Parathyroid adenoma (tissue), 2 donors: ENCODE data around the gene KRTAP2-3.
"Not testable (repeated sequence)": the region's sequence is repeated elsewhere in the genome, so short reads cannot be mapped to it uniquely, and the experiment has no call there.

Experiments used
- H2AFZ ChIP-seq: fragments of 300-600 bp; sonication (generic); one replicate; pipeline ENCODE4 v1.7.0; 2017; ENCODE audit warnings: antibody characterized with exemption, mild to moderate bottlenecking
- H3K27ac ChIP-seq: fragments of 300-600 bp; sonication (generic); one replicate; pipeline ENCODE4 v1.7.0; 2017
- H3K27me3 ChIP-seq: fragments of 300-600 bp; sonication (generic); one replicate; pipeline ENCODE4 v1.7.0; 2017; ENCODE audit warnings: low read length; ENCODE audit not compliant: control insufficient read depth, insufficient read depth
- H3K36me3 ChIP-seq: fragments of 300-600 bp; sonication (generic); one replicate; pipeline ENCODE4 v1.7.0; 2017; ENCODE audit warnings: low read length; ENCODE audit not compliant: control insufficient read depth, insufficient read depth
- H3K4me1 ChIP-seq: fragments of 300-600 bp; sonication (generic); one replicate; pipeline ENCODE4 v1.7.0; 2017; ENCODE audit warnings: control low read depth
- H3K4me2 ChIP-seq: fragments of 300-600 bp; sonication (generic); one replicate; pipeline ENCODE4 v1.7.0; 2017; ENCODE audit warnings: low read length
- H3K4me3 ChIP-seq: fragments of 300-600 bp; sonication (generic); one replicate; pipeline ENCODE4 v1.7.0; 2017; ENCODE audit warnings: low read depth, low read length
- H3K79me2 ChIP-seq: fragments of 300-600 bp; sonication (generic); one replicate; pipeline ENCODE4 v1.7.0; 2017; ENCODE audit warnings: control low read depth
- H3K9ac ChIP-seq: fragments of 300-600 bp; sonication (generic); one replicate; pipeline ENCODE4 v1.7.0; 2017; ENCODE audit warnings: mild to moderate bottlenecking
- H3K9me3 ChIP-seq: fragments of 300-600 bp; sonication (generic); one replicate; pipeline ENCODE4 v1.7.0; 2017; ENCODE audit warnings: low read length; ENCODE audit not compliant: control insufficient read depth
- CTCF ChIP-seq: fragments of 300-600 bp; sonication (generic); IDR thresholded peaks from one replicate; pipeline ENCODE4 v1.7.0; 2017; ENCODE audit warnings: antibody characterized with exemption, mild to moderate bottlenecking
- donor health status: primary hyperparathyroidism.

KRTAP2-3 gene

GRCh38 chr17:41060052-41060604 lies at the start of gene KRTAP2-3:
KRTAP2-3 (minus strand) TSS chr17:41060114; CDS start chr17:41060050, 64 bp downstream.
- Histone ChIP-seq H3K4me1 (no peaks in the 10 kb centered on the region), H3K4me2 (no peak within 1 kb of the TSS), H3K27ac (no peak within 1 kb of the TSS), H3K36me3 (no peaks in the 10 kb centered on the region), H3K4me3 (no peak within 1 kb of the TSS), H3K79me2 (no peaks in the 10 kb centered on the region), H2AFZ (no peak within 1 kb of the TSS), H3K27me3 (no peaks in the 10 kb centered on the region), H3K9me3 (no peaks in the 10 kb centered on the region), H3K9ac (no peak within 1 kb of the TSS)
- TF ChIP-seq CTCF: no peak

GRCh38 chr17:41108728-41109386 lies 48.9 kb upstream of the KRTAP2-3 start:
- not testable (repeated sequence) for H3K9me3 ChIP-seq, H3K79me2 ChIP-seq, H3K4me3 ChIP-seq, H3K36me3 ChIP-seq, H3K4me2 ChIP-seq, H3K9ac ChIP-seq, H3K4me1 ChIP-seq, H3K27me3 ChIP-seq, H3K27ac ChIP-seq, H2AFZ ChIP-seq

- H3K36me3 ChIP-seq: no peaks in the 10 kb centered on the region
- H3K9me3 ChIP-seq: no peaks in the 10 kb centered on the region
- no peaks in the 10 kb centered on the region for H3K4me1 ChIP-seq
- no peaks in the 10 kb centered on the region for H3K27me3 ChIP-seq
- H2AFZ ChIP-seq: no peak overlapping the region
- H3K4me3 ChIP-seq: no peak overlapping the region
- no peak overlapping the region for H3K27ac ChIP-seq
- TF ChIP-seq CTCF: no peak
- H3K9ac ChIP-seq: no peak overlapping the region
- no peak overlapping the region for H3K4me2 ChIP-seq
- H3K79me2 ChIP-seq: no peaks in the 10 kb centered on the region
These were observed 48.1 kb upstream of the KRTAP2-3 start for GRCh38 chr17:41107941-41108450.

GRCh38 chr17:41105347-41105746 lies 45.4 kb upstream of the KRTAP2-3 start, which contains the start of gene KRTAP4-9:
KRTAP4-9 (plus strand) TSS chr17:41105389; CDS start chr17:41105389, 0 bp downstream.
- not testable (repeated sequence) for H3K36me3 ChIP-seq, H3K9ac ChIP-seq, H3K27me3 ChIP-seq, H2AFZ ChIP-seq, H3K9me3 ChIP-seq, H3K4me1 ChIP-seq, H3K79me2 ChIP-seq, H3K4me2 ChIP-seq, H3K4me3 ChIP-seq, H3K27ac ChIP-seq

GRCh38 chr17:41104386-41105038 lies 44.6 kb upstream of the KRTAP2-3 start:
- H3K4me1 ChIP-seq, H3K36me3 ChIP-seq, H3K4me3 ChIP-seq, H3K4me2 ChIP-seq, H3K27ac ChIP-seq, H3K79me2 ChIP-seq, H3K27me3 ChIP-seq, H2AFZ ChIP-seq, H3K9me3 ChIP-seq, H3K9ac ChIP-seq: not testable (repeated sequence)

- no peak overlapping the region for H3K4me2 ChIP-seq
- no peaks in the 10 kb centered on the region for H3K27me3 ChIP-seq
- no peaks in the 10 kb centered on the region for H3K79me2 ChIP-seq
- no peaks in the 10 kb centered on the region for H3K9me3 ChIP-seq
- H3K9ac ChIP-seq: no peak overlapping the region
- no peak overlapping the region for H3K27ac ChIP-seq
- no peaks in the 10 kb centered on the region for H3K36me3 ChIP-seq
- no peak overlapping the region for H3K4me3 ChIP-seq
- no peak overlapping the region for H2AFZ ChIP-seq
- no peak for TF ChIP-seq CTCF
- no peaks in the 10 kb centered on the region for H3K4me1 ChIP-seq
These were observed 44.0 kb upstream of the KRTAP2-3 start for GRCh38 chr17:41103896-41104295.
